HG03039 (cell line): Measurements from ENCODE around the gene GALNT10.

Experiments
- ATAC-seq: cut with Tn5 transposase; IDR thresholded peaks from one replicate; pipeline ENCODE4 v1.9.1; 2021; ENCODE audit warnings: mild to moderate bottlenecking, moderate library complexity; ENCODE audit not compliant: unreplicated experiment

The GALNT10 gene

GRCh38 chr5:154396128-154396527, 205.6 kb downstream of the GALNT10 start:
- no peak for ATAC-seq

DNA sequence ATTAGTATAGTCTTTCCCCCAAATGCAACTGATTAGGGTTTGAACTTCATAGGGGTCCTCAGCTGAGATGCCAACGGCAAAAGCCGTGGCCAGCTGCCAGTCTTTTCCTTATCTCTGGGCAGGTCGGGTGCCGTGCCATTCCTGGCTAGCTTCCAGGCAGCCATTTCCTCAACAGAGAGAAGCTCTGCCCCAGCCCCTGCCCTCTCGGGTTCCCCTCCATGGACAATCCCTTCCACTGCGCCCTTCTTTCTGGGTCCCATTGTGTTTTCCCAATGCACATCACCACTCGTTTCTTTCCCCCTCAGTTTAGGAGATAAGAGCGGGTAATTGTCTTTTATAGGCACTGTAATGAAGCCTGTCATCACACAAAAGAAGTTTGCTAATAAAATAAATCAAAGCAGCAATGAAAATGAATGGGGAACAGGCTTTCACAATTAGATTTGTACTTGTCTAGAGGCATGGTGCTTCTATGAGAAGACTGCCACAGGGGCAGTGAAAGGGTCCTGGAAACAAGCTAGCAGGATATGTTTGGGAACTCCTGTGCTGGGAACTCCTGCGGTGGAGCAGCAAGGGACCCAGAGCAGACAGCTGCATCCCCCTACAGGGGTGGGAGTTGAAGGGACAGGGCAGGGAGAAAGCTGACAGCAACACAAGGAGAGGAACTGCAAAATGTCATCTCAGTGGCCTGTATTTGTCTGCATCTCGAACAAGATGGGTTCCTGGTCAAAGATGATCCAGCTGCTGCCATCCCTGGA, 207.3 kb downstream of the GALNT10 start:
- no peak for ATAC-seq

- no peak for ATAC-seq
Measured at GRCh38 chr5:154400678-154401077, 210.1 kb downstream of the GALNT10 start.

GRCh38 chr5:154401355-154401754, 210.8 kb downstream of the GALNT10 start:
- ATAC-seq, result no peak

DNA sequence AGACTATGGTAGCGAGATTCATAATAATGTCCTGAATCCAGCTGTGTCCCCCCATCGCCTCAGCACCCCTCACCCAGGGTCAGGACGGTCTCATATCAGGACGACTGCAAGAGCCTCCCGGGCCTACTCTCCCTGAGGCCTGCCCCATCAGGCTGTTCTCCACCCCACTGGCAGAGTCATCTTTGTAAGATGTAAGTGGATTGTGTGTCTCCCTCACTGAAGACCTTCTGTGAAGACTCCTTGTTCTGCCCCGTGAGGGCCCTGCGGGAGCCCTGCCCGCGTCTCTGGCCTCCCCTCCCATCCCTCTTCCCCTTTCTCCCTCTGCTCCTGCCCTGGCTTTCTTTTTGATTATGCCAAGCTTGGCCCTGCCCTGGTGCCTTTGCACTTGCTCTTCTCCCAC, 211.4 kb downstream of the GALNT10 start:
- ATAC-seq, result no peak

DNA sequence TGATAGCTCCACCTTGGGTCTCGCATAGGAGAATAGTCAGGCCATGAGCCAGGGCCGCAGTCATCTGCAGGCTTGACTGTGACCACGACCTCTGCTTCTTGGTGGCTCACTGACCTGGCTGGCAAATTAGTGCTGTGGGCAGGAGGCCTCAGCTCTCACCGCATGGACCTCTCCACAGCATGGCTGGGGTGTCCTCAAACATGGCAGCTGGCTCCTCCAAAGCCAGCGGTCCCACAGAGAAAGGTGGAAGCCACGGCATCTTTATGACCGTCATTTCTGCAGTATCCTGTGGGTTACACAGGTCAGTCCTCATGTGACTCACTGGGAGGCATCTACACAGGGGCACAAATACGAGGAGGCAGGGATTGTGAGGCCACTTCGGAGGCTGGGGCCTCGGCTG, 212.1 kb downstream of the GALNT10 start:
- ATAC-seq, result no peak

- ATAC-seq, result no peak
Measured at GRCh38 chr5:154403234-154403633, 212.7 kb downstream of the GALNT10 start.

DNA sequence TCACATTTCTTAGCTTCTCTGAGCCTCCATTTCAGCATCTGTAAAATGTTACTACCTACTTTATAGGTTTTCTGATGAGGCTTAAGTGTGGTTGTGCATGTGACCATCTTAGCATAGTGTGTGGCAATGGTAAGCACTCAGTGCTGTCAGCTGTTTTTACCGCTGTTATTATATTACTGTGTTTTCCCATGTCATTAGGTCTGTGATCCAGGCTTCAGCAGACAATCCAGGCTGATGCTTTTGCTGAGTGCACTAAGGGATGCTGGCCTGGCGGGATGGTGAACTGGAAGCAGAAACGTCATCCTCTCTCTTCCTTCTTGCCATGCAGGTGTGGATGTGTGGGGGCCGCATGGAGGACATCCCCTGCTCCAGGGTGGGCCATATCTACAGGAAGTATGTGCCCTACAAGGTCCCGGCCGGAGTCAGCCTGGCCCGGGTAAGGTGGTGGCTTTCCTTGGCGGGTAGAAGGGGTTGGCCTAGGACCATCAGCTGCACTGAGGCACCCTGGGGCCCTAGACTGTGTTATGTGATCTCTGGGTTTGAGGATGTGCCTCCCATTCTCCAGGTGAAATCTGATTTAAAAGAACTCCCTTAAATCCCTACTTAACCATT, 213.3 kb downstream of the GALNT10 start:
- ATAC-seq, result no peak

DNA sequence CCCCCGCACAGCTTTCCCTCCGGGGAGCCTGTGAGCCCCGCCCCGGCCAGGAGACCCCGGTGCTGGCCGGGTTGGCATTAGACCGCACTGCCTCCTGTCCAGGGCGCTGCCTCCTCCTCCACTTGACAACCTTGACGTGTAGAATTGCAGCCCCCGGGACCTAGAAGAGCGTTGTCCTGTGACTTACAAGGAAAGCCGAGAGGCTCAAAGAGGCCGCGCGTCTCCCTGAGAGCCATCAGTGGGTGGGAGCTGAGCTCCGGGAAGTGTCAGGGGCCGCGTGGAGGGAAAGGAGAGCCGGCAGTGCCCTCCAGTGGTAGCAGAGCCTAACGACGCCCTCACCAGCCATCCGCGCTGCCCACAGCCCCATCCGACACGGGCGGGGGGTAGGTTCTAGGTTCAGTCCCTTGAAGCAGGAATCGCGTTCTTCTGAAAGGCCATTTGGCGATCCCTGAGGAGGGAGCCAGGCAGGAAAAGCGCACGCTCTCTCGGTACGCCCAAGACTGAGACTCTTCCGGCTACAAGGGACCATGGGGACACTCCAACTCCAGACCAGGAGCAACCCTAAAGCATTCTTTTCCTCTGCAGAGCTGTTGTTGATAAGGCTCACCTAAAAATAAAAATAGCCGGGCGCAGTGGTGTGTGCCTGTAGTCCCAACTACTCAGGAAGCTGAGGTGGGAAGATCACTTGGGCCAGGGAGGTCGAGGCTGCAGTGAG, 214.7 kb downstream of the GALNT10 start:
- peak; percentile 95 for ATAC-seq

DNA sequence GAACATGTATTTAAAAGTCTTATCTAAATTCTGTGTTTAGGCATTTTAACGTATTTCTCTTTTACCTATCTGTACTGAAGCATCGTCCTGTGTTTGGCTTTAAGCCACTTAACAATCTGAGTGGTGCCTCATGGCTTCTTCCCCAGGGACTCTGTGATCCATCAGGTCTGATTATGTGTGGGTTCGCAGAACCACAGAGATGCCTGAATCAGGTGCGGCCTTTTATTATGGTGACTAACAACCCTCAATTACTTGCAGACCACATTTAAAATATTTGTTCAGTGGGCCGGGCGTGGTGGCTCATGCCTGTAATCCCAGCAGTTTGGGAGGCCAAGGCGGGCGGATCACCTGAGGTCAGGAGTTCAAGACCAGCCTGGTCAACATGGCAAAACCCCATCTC, 215.7 kb downstream of the GALNT10 start:
- ATAC-seq, result no peak

GRCh38 chr5:154406826-154407225, 216.3 kb downstream of the GALNT10 start:
- no peak for ATAC-seq

GRCh38 chr5:154408811-154409210, 218.3 kb downstream of the GALNT10 start:
- no peak for ATAC-seq

DNA sequence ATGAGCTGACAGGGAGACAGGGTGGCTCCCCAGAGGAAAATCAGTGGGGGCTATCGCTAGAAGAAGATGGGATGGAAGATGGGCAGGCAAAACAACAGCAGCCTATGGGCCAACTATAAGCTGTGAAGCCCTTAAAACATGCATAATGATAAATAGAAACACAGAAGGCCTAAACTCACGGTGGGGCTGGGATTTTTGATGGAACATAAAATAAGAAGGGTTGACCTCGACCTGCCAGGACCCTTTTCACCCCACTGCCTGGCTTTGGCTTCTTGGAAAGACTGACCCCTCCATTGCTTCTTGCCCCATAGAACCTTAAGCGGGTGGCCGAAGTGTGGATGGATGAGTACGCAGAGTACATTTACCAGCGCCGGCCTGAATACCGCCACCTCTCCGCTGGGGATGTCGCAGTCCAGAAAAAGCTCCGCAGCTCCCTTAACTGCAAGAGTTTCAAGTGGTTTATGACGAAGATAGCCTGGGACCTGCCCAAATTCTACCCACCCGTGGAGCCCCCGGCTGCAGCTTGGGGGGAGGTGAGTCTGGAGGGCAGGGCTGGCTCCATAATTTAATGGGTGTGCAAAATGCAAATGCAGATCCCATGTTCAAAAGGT, 218.8 kb downstream of the GALNT10 start:
- no peak for ATAC-seq

DNA sequence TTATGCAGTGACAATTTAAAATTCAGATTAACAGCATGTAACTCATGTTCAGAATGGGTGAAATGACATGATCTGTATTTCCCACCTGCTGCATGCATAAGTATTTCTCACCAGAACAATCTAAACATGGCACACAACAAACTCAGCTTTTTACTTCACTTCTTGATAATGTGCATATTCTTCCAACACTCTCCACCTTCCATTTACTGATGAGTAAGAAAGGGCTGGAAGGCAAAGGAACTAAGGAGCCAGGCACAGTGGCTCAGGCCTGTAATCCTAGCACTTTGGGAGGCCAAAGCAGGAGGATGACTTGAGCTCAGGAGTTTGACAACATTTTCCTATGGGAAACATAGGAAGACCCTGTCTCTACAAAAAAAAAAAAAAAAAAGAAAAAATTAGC, 219.5 kb downstream of the GALNT10 start:
- ATAC-seq, result no peak

DNA sequence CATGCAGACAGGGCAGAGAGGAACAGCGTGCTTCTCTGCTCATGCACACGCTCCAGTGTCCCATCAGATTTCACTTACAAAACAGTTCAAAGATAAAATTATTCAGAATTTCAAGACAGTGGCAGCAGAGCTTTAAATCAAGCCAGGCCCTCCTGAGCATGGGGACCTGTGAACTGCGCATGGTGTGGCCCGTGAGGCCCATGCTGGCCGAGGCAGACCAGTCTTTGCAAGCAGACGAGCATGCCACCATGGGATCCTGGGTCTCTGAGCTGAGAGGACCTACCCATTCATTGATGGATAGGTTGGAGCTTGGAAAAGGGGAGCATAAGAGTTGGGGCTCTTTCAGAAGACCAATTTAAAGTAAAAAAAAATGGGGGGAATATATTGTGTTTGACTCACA, 220.3 kb downstream of the GALNT10 start:
- no peak for ATAC-seq

DNA sequence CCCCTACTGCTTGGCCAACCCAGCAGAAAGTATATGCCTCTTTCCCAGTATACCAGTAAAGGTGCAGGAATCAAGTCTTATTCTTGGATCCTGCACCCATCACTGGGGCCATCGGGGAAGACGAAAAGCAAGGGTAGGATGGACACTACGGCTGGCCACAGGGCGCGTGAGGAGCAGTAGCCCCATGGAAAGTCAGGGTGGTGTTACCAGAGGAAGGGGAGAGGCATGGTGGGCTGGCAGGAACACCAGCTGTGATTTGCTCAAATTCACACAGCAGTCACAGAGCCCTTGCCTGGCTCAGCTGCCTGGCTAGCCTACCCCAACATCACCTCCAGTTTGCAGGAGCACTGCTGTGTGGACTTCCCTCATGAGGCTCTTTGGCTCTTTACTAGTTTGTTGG, 220.8 kb downstream of the GALNT10 start:
- ATAC-seq, result no peak

GRCh38 chr5:154412316-154412715, 221.8 kb downstream of the GALNT10 start:
- no peak for ATAC-seq

DNA sequence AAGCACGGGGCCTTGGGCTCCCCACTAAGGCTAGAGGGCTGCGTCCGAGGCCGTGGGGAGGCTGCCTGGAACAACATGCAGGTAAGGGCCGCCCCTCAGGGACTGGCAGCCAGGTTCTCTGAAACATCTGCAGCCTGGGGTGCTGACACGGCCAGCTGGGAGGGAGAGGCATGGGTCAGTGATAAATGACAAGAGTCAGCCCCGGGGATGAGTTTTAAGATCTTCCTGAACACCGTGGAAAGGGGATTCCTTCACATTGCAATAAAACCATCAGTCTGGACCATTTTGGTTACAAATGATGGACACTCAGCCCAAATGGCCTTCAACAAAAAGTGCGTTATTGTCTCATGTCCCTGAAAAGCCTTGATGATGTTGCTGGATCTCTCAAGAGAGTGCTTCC, 222.4 kb downstream of the GALNT10 start:
- ATAC-seq, result no peak

DNA sequence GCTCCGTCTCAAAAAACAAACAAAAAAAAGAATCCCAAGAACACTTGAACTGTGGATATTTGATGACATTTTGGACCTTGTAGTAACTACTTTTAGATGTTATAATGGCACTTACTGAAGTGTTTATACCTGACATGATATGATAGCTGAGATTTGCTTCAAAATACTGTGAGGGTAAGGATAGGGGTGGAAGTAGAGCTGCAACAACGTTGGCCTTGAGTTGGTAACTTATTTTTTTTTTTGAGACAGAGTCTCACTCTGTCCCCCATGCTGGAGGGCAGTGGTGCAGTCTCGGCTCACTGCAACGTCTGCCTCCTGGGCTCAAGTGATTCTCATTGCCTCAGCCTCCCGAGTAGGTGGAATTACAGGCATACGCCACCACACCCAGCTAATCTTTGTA, 224.6 kb downstream of the GALNT10 start:
- ATAC-seq, result no peak

DNA sequence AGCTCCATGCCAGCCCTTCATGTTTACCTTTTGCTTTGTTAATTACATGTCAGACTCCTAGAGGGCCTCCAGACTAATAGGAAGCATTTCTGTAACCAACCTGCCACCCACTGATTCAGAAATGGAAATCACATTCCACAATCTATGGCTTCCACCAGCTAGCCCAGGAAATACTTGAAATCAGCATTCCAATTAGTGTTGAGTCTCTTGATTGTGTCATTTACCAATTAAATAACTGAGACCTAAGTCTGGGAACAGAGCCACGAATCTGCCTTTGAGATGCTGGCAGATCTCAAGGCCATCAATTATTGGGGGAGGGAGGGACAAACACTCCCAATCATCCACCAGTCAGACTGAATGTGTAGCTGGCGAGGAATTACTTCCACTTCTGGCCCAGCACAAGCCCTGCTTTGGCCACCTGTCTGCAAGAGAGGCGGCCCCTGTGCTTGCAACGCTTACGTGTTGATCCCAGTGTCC, 227.8 kb downstream of the GALNT10 start:
- ATAC-seq, result no peak

GRCh38 chr5:154419236-154419635, 228.7 kb downstream of the GALNT10 start:
- no peak for ATAC-seq

- ATAC-seq, result no peak
Measured at GRCh38 chr5:154421868-154422267, 231.3 kb downstream of the GALNT10 start.
